HEK293 (cell line): ENCODE data around the gene IGF2R.

Experiments
- CTCF ChIA-PET: fragments of 350-600 bp; formaldehyde crosslinking; extraction: SDS; loops from one replicate; lab custom pipeline; 2021; ENCODE audit warnings: antibody characterized with exemption; lab: Yijun Ruan, JAX
- POLR2A ChIA-PET: fragments of 300-600 bp; formaldehyde crosslinking; extraction: SDS; loops from one replicate; lab custom pipeline; 2020; ENCODE audit warnings: antibody characterized with exemption, inconsistent platforms; lab: Yijun Ruan, JAX
- H3K27ac ChIP-seq: fragments of 200-500 bp; sonication (Bioruptor generic); 2 replicates; pipeline ENCODE4 v1.5.1; 2014; ENCODE audit warnings: low read depth, low read length, control low read depth, inconsistent platforms; ENCODE audit errors: extremely low read depth
- H3K36me3 ChIP-seq, 2 experiments: fragments of 200-500 bp in 1 of 2; sonication (Bioruptor generic) in 1 of 2; 1 replicate in 1 of 2; 2 replicates in 1 of 2; pipeline ENCODE4 v1.5.1; 2014 to 2017; ENCODE audit warnings: inconsistent platforms in 2 of 2, low read length in 2 of 2; ENCODE audit not compliant: control insufficient read depth in 2 of 2, insufficient read depth in 1 of 2
- H3K4me1 ChIP-seq: fragments of 200-500 bp; sonication (Bioruptor generic); 2 replicates; pipeline ENCODE4 v1.5.1; 2014; ENCODE audit warnings: mild to moderate bottlenecking, low read length, inconsistent platforms; ENCODE audit not compliant: control insufficient read depth, insufficient read depth
- H3K4me3 ChIP-seq: 2 replicates; pipeline ENCODE4 v1.5.1; 2011; ENCODE audit warnings: low read depth, mild to moderate bottlenecking, control low read depth, low read length, moderate library complexity
- H3K9me3 ChIP-seq: fragments of 200-500 bp; sonication (Bioruptor generic); 2 replicates; pipeline ENCODE4 v1.5.1; 2014; ENCODE audit warnings: low read depth, low read length, inconsistent platforms; ENCODE audit not compliant: control insufficient read depth, insufficient read depth
- KLF7 ChIP-seq: fragments of 450-650 bp; formaldehyde crosslinking; IDR thresholded peaks from 2 replicates; pipeline ENCODE4 v1.5.1; 2016; ENCODE audit warnings: missing biosample characterization, missing genetic modification characterization, borderline replicate concordance
- MZF1 ChIP-seq: fragments of 450-650 bp; formaldehyde crosslinking; IDR thresholded peaks from 2 replicates; pipeline ENCODE4 v1.5.1; 2017; ENCODE audit warnings: missing biosample characterization, missing genetic modification characterization, borderline replicate concordance
- SETDB1 ChIP-seq: IDR thresholded peaks from one replicate; pipeline ENCODE4 v1.6.1; 2017; ENCODE audit warnings: mild to moderate bottlenecking, low read length, moderate library complexity, mixed read lengths; ENCODE audit not compliant: insufficient read length
- SP2 ChIP-seq: fragments of 450-650 bp; formaldehyde crosslinking; IDR thresholded peaks from 2 replicates; pipeline ENCODE4 v1.5.1; 2016; ENCODE audit warnings: missing biosample characterization, missing genetic modification characterization
- SP3 ChIP-seq: fragments of 450-650 bp; formaldehyde crosslinking; IDR thresholded peaks from 2 replicates; pipeline ENCODE4 v1.5.1; 2016; ENCODE audit warnings: missing biosample characterization, missing genetic modification characterization
- ZFP69B ChIP-seq: fragments of 450-650 bp; formaldehyde crosslinking; IDR thresholded peaks from 2 replicates; pipeline ENCODE4 v1.5.1; 2016; ENCODE audit warnings: missing biosample characterization, missing genetic modification characterization
- ZNF133 ChIP-seq: fragments of 450-650 bp; formaldehyde crosslinking; IDR thresholded peaks from 2 replicates; pipeline ENCODE4 v1.5.1; 2016; ENCODE audit warnings: missing biosample characterization, missing genetic modification characterization
- ZNF175 ChIP-seq: fragments of 450-650 bp; formaldehyde crosslinking; IDR thresholded peaks from 2 replicates; pipeline ENCODE4 v1.5.1; 2016; ENCODE audit warnings: missing biosample characterization, missing genetic modification characterization
- ZNF214 ChIP-seq: fragments of 450-650 bp; formaldehyde crosslinking; IDR thresholded peaks from 2 replicates; pipeline ENCODE4 v1.5.1; 2017; ENCODE audit warnings: missing biosample characterization, mild to moderate bottlenecking, missing genetic modification characterization, borderline replicate concordance
- ZNF221 ChIP-seq: fragments of 450-650 bp; formaldehyde crosslinking; IDR thresholded peaks from 2 replicates; pipeline ENCODE4 v1.5.1; 2017; ENCODE audit warnings: missing biosample characterization, missing genetic modification characterization, borderline replicate concordance
- ZNF311 ChIP-seq: fragments of 450-650 bp; formaldehyde crosslinking; IDR thresholded peaks from 2 replicates; pipeline ENCODE4 v1.5.1; 2017; ENCODE audit warnings: missing biosample characterization, missing genetic modification characterization, borderline replicate concordance
- ZNF423 ChIP-seq: fragments of 450-650 bp; formaldehyde crosslinking; IDR thresholded peaks from 2 replicates; pipeline ENCODE4 v1.5.1; 2016; ENCODE audit warnings: missing biosample characterization, missing genetic modification characterization
- ZNF600 ChIP-seq: fragments of 450-650 bp; formaldehyde crosslinking; IDR thresholded peaks from 2 replicates; pipeline ENCODE4 v1.5.1; 2016; ENCODE audit warnings: missing biosample characterization, missing genetic modification characterization
- ZNF626 ChIP-seq: fragments of 450-650 bp; sonication (Bioruptor Pico); formaldehyde crosslinking; IDR thresholded peaks from 2 replicates; pipeline ENCODE4 v1.5.1; 2018; ENCODE audit warnings: missing biosample characterization, missing genetic modification characterization, inconsistent platforms
- ZNF747 ChIP-seq: fragments of 450-650 bp; formaldehyde crosslinking; IDR thresholded peaks from 2 replicates; pipeline ENCODE4 v1.5.1; 2016; ENCODE audit warnings: missing biosample characterization, missing genetic modification characterization
- TF ChIP-seq, protein P1 (sequence below): fragments of 450-650 bp; formaldehyde crosslinking; IDR thresholded peaks from 2 replicates; pipeline ENCODE4 v1.5.0; 2017; ENCODE audit warnings: missing biosample characterization, missing genetic modification characterization, borderline replicate concordance
- TF ChIP-seq, protein P2 (sequence below): fragments of 450-650 bp; IDR thresholded peaks from 2 replicates; pipeline ENCODE4 v1.5.1; 2018; ENCODE audit warnings: missing biosample characterization, mild to moderate bottlenecking, missing genetic modification characterization
- TF ChIP-seq, protein P3 (sequence below): fragments of 450-650 bp; formaldehyde crosslinking; IDR thresholded peaks from 2 replicates; pipeline ENCODE4 v1.5.1; 2016; ENCODE audit warnings: missing biosample characterization, missing genetic modification characterization
- TF ChIP-seq, protein P4 (sequence below): fragments of 450-650 bp; formaldehyde crosslinking; IDR thresholded peaks from 2 replicates; pipeline ENCODE4 v1.5.1; 2016; ENCODE audit warnings: missing biosample characterization, missing genetic modification characterization
- TF ChIP-seq, protein P5 (sequence below): fragments of 450-650 bp; formaldehyde crosslinking; IDR thresholded peaks from 2 replicates; pipeline ENCODE4 v1.5.1; 2016; ENCODE audit warnings: missing biosample characterization, missing genetic modification characterization
- TF ChIP-seq, protein P6 (sequence below): fragments of 450-650 bp; formaldehyde crosslinking; IDR thresholded peaks from 2 replicates; pipeline ENCODE4 v1.5.1; 2016; ENCODE audit warnings: missing biosample characterization, missing genetic modification characterization

The IGF2R gene

DNA sequence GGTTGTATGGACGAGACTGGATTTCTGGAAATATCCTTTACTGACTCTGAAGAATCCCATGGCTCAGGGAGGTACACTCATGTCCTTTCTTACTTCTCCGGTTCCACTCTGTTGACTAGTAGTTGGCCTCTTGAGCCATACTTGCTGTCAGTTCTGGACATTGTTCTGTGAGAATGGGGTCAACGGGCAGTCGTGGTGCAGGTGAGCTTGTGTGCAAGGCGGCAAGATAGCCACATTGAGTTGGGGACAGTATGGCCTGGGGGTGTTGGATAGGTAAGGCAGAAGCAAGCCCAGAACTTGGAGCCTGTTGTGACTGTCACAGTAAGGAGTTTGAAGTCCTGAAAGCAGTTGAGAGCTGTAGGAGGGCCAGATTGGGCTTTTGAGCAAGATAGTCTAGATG lies 139.2 kb downstream of the IGF2R start:
- no peak overlapping the region for H3K27ac ChIP-seq
- peaks cover 0 to 68% of the 10 kb centered on the region in 2 experiments; a peak in 1 of 3 replicates for H3K36me3 ChIP-seq
- CTCF ChIA-PET, result interaction anchor here (0.6 kb wide), 1 partner anchor 124 kb away, joined by 4 read pairs; no protein-coding TSS in a partner anchor
- H3K4me3 ChIP-seq, result no peak overlapping the region
- H3K4me1 ChIP-seq, result no peaks in the 10 kb centered on the region
- TF ChIP-seq ZNF626 (tag by site-specific recombination) (no peak), ZNF133 (tag by site-specific recombination) (no peak), ZNF175 (tag by site-specific recombination) (no peak), ZNF423 (tag by site-specific recombination) (no peak), ZNF214 (no peak), SP2 (tag by site-specific recombination) (no peak)
- TF ChIP-seq, protein P1, sequence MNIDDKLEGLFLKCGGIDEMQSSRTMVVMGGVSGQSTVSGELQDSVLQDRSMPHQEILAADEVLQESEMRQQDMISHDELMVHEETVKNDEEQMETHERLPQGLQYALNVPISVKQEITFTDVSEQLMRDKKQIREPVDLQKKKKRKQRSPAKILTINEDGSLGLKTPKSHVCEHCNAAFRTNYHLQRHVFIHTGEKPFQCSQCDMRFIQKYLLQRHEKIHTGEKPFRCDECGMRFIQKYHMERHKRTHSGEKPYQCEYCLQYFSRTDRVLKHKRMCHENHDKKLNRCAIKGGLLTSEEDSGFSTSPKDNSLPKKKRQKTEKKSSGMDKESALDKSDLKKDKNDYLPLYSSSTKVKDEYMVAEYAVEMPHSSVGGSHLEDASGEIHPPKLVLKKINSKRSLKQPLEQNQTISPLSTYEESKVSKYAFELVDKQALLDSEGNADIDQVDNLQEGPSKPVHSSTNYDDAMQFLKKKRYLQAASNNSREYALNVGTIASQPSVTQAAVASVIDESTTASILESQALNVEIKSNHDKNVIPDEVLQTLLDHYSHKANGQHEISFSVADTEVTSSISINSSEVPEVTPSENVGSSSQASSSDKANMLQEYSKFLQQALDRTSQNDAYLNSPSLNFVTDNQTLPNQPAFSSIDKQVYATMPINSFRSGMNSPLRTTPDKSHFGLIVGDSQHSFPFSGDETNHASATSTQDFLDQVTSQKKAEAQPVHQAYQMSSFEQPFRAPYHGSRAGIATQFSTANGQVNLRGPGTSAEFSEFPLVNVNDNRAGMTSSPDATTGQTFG (tag by site-specific recombination), result no peak
- TF ChIP-seq, protein P2, sequence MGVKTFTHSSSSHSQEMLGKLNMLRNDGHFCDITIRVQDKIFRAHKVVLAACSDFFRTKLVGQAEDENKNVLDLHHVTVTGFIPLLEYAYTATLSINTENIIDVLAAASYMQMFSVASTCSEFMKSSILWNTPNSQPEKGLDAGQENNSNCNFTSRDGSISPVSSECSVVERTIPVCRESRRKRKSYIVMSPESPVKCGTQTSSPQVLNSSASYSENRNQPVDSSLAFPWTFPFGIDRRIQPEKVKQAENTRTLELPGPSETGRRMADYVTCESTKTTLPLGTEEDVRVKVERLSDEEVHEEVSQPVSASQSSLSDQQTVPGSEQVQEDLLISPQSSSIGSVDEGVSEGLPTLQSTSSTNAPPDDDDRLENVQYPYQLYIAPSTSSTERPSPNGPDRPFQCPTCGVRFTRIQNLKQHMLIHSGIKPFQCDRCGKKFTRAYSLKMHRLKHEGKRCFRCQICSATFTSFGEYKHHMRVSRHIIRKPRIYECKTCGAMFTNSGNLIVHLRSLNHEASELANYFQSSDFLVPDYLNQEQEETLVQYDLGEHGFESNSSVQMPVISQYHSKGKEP (tag by site-specific recombination), result no peak
- TF ChIP-seq, protein P3, sequence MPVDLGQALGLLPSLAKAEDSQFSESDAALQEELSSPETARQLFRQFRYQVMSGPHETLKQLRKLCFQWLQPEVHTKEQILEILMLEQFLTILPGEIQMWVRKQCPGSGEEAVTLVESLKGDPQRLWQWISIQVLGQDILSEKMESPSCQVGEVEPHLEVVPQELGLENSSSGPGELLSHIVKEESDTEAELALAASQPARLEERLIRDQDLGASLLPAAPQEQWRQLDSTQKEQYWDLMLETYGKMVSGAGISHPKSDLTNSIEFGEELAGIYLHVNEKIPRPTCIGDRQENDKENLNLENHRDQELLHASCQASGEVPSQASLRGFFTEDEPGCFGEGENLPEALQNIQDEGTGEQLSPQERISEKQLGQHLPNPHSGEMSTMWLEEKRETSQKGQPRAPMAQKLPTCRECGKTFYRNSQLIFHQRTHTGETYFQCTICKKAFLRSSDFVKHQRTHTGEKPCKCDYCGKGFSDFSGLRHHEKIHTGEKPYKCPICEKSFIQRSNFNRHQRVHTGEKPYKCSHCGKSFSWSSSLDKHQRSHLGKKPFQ (tag by site-specific recombination), result no peak
- TF ChIP-seq, protein P4, sequence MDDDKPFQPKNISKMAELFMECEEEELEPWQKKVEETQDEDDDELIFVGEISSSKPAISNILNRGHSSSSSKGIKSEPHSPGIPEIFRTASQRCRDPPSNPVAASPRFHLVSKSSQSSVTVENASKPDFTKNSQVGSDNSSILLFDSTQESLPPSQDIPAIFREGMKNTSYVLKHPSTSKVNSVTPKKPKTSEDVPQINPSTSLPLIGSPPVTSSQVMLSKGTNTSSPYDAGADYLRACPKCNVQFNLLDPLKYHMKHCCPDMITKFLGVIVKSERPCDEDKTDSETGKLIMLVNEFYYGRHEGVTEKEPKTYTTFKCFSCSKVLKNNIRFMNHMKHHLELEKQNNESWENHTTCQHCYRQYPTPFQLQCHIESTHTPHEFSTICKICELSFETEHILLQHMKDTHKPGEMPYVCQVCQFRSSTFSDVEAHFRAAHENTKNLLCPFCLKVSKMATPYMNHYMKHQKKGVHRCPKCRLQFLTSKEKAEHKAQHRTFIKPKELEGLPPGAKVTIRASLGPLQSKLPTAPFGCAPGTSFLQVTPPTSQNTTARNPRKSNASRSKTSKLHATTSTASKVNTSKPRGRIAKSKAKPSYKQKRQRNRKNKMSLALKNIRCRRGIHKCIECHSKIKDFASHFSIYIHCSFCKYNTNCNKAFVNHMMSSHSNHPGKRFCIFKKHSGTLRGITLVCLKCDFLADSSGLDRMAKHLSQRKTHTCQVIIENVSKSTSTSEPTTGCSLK (tag by site-specific recombination), result no peak
- H3K9me3 ChIP-seq, result no peaks in the 10 kb centered on the region
- POLR2A ChIA-PET, result no interaction called here

DNA sequence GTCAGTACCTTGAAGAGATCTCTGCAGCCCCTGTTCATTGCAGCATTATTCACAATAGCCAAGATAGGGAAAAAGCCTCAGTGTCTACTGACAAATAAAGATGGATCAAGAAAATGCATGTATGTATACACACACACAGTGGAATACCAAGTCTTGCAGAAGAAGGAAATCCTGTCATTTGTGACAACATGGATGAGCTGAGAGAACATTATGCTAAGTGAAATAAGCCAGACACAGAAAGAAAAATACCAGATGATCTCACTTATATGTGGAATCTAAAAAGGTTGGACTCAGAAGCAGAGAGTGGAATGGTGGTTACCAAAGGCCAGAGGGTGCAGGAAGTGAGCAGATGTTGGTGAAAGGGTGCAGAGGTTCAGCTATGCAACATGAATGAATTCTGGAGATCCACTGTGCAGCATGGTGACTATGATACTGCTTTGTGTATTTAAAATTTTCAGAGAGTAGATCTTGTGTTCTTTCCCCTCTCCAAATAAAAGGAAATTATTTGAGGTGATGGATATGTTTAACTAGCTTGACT lies 141.8 kb downstream of the IGF2R start:
- ChIA-PET CTCF (interaction anchor here (1.0 to 1.3 kb wide), 3 partner anchors 11 to 36 kb away, joined by 3 to 6 read pairs (median 3); no protein-coding TSS in a partner anchor), POLR2A (no interaction called here)
- H3K27ac ChIP-seq, result no peak overlapping the region
- peaks cover 0 to 47% of the 10 kb centered on the region in 2 experiments; a peak in 1 of 3 replicates for H3K36me3 ChIP-seq
- H3K4me1 ChIP-seq, result no peaks in the 10 kb centered on the region
- H3K4me3 ChIP-seq, result no peak overlapping the region
- H3K9me3 ChIP-seq, result no peaks in the 10 kb centered on the region
- TF ChIP-seq, protein P5, sequence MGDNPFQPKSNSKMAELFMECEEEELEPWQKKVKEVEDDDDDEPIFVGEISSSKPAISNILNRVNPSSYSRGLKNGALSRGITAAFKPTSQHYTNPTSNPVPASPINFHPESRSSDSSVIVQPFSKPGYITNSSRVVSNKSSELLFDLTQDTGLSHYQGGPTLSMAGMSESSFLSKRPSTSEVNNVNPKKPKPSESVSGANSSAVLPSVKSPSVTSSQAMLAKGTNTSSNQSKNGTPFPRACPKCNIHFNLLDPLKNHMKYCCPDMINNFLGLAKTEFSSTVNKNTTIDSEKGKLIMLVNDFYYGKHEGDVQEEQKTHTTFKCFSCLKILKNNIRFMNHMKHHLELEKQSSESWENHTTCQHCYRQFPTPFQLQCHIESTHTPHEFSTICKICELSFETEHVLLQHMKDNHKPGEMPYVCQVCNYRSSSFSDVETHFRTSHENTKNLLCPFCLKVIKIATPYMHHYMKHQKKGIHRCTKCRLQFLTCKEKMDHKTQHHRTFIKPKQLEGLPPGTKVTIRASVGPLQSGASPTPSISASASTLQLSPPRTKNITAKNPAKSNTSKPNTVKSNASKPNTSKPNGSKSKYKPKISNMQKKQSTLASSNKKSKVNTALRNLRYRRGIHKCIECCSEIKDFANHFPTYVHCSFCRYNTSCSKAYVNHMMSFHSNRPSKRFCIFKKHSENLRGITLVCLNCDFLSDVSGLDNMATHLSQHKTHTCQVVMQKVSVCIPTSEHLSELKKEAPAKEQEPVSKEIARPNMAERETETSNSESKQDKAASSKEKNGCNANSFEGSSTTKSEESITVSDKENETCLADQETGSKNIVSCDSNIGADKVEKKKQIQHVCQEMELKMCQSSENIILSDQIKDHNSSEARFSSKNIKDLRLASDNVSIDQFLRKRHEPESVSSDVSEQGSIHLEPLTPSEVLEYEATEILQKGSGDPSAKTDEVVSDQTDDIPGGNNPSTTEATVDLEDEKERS (tag by site-specific recombination), result no peak
- no peak for TF ChIP-seq ZNF600 (tag by site-specific recombination)
- TF ChIP-seq ZFP69B (tag by site-specific recombination), result no peak
- no peak for TF ChIP-seq ZNF747
- no peak for TF ChIP-seq MZF1 (tag by site-specific recombination)
- TF ChIP-seq ZNF175 (tag by site-specific recombination), result no peak
- TF ChIP-seq, protein P6, sequence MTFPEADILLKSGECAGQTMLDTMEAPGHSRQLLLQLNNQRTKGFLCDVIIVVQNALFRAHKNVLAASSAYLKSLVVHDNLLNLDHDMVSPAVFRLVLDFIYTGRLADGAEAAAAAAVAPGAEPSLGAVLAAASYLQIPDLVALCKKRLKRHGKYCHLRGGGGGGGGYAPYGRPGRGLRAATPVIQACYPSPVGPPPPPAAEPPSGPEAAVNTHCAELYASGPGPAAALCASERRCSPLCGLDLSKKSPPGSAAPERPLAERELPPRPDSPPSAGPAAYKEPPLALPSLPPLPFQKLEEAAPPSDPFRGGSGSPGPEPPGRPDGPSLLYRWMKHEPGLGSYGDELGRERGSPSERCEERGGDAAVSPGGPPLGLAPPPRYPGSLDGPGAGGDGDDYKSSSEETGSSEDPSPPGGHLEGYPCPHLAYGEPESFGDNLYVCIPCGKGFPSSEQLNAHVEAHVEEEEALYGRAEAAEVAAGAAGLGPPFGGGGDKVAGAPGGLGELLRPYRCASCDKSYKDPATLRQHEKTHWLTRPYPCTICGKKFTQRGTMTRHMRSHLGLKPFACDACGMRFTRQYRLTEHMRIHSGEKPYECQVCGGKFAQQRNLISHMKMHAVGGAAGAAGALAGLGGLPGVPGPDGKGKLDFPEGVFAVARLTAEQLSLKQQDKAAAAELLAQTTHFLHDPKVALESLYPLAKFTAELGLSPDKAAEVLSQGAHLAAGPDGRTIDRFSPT, result no peak
- TF ChIP-seq SETDB1, result no peak
- TF ChIP-seq ZNF311 (tag by site-specific recombination), result no peak
- no peak for TF ChIP-seq SP3 (tag by site-specific recombination)
- TF ChIP-seq ZNF221 (tag by site-specific recombination), result no peak
- TF ChIP-seq KLF7, result no peak
